CD4-positive, alpha-beta T cell (primary cell): ENCODE results near the gene FAM110A. TPM values are rescaled to one million over a fixed set of nuclear protein-coding genes. Genes with fewer than 3 reads are reported as not detected.

Experiments used
- ATAC-seq: fragments of 200-7000 bp; cut with Tn5 transposase; one replicate; pipeline ENCODE4 v1.10.0; 2022; ENCODE audit warnings: mild to moderate bottlenecking; ENCODE audit not compliant: poor library complexity
- CTCF ChIA-PET: fragments of 350-600 bp; sonication (Branson Sonifier 250); formaldehyde crosslinking; loops from one replicate; lab custom pipeline; 2021; ENCODE audit warnings: antibody characterized with exemption, inconsistent platforms; lab: Charles Lee
- POLR2A ChIA-PET: fragments of 350-600 bp; sonication (Branson Sonifier 250); formaldehyde crosslinking; loops from one replicate; lab custom pipeline; 2021; ENCODE audit warnings: antibody characterized with exemption, inconsistent platforms; lab: Charles Lee
- DNase-seq, 14 experiments: peaks; one replicate each; pipeline ENCODE4 v3.0.0-alpha.2; 2013 to 2020; ENCODE audit warnings: mixed read lengths in 2 of 14
- H3K27ac ChIP-seq, 2 donors: one replicate each; pipeline versions ENCODE4 v1.5.1 to v1.7.0; 2013; ENCODE audit warnings: low read length in 2 of 2, low read depth in 1 of 2, mild to moderate bottlenecking in 1 of 2
- H3K27me3 ChIP-seq, 2 experiments: 1 replicate in 1 of 2; 2 replicates in 1 of 2; pipeline versions ENCODE4 v1.6.1 to v1.7.0; 2013; ENCODE audit warnings: low read length in 2 of 2, control low read depth in 1 of 2, mild to moderate bottlenecking in 1 of 2, moderate library complexity in 1 of 2; ENCODE audit not compliant: insufficient read depth in 2 of 2, control insufficient read depth in 1 of 2
- H3K36me3 ChIP-seq: one replicate; pipeline ENCODE4 v1.6.1; 2013; ENCODE audit warnings: low read length, control low read depth; ENCODE audit not compliant: insufficient read depth
- H3K4me1 ChIP-seq: one replicate; pipeline ENCODE4 v1.6.1; 2013; ENCODE audit warnings: low read length, control low read depth; ENCODE audit not compliant: insufficient read depth
- H3K4me3 ChIP-seq: one replicate; pipeline ENCODE4 v1.5.1; 2013; ENCODE audit warnings: mild to moderate bottlenecking, low read length, moderate library complexity
- H3K9me3 ChIP-seq, 2 experiments: 1 replicate in 1 of 2; 2 replicates in 1 of 2; pipeline versions ENCODE4 v1.6.1 to v1.7.0; 2013; ENCODE audit warnings: low read length in 2 of 2, mild to moderate bottlenecking in 2 of 2, control low read depth in 1 of 2, moderate library complexity in 1 of 2; ENCODE audit not compliant: control insufficient read depth in 1 of 2, insufficient read depth in 1 of 2
- H3K27ac Mint-ChIP-seq: one replicate; pipeline ENCODE4 v1.8.0; 2020; ENCODE audit warnings: mixed read lengths
- H3K27me3 Mint-ChIP-seq: one replicate; pipeline ENCODE4 v1.8.0; 2021; ENCODE audit warnings: mixed read lengths
- H3K36me3 Mint-ChIP-seq: one replicate; pipeline ENCODE4 v1.8.0; 2021; ENCODE audit warnings: low read depth, mixed read lengths
- H3K4me1 Mint-ChIP-seq: one replicate; pipeline ENCODE4 v1.8.0; 2021; ENCODE audit warnings: low read depth, mixed read lengths
- H3K4me3 Mint-ChIP-seq: one replicate; pipeline ENCODE4 v1.8.0; 2020; ENCODE audit warnings: mild to moderate bottlenecking, mixed read lengths
- H3K9me3 Mint-ChIP-seq: one replicate; pipeline ENCODE4 v1.8.0; 2020; ENCODE audit warnings: mixed read lengths
- CTCF ChIP-seq: fragments of 200-600 bp; IDR thresholded peaks from one replicate; pipeline ENCODE4 v1.8.0; 2022; ENCODE audit warnings: antibody characterized with exemption, mild to moderate bottlenecking
- intact Hi-C, 2 experiments: fragments of 100-400 bp; cut with DNase I in 1 of 2; cut with micrococcal nuclease in 1 of 2; formaldehyde crosslinking; loops; one replicate each; pipeline versions ENCODE4 v1.15.1 to v1.9.0; 2023 to 2025; cut with DNase I, micrococcal nuclease
- total RNA-seq, 174 experiments: library from RNA in 2 of 174; stranded (reverse) in 2 of 174; gene quantifications; one replicate each; pipeline ENCODE4 v1.2.3 and lab custom pipeline; 2021 to 2026

Gene FAM110A
- total RNA-seq, 2 experiments from 2014 or later: 4.5 to 4.8 TPM

GRCh38 chr20:828987-829386 lies 4.5 kb upstream of the FAM110A start:
- ChIA-PET CTCF (no interaction called here), POLR2A (no interaction called here)
- no peak for ATAC-seq
- intact Hi-C loops: no loop called here
- no peaks in the 10 kb centered on the region for H3K9me3 ChIP-seq
- H3K4me3 Mint-ChIP-seq: no peak overlapping the region
- peaks cover 7% of the 10 kb centered on the region for H3K4me1 Mint-ChIP-seq
- no peaks in the 10 kb centered on the region for H3K9me3 Mint-ChIP-seq
- no peak overlapping the region for H3K27ac Mint-ChIP-seq
- no peaks in the 10 kb centered on the region for H3K27me3 ChIP-seq
- no peak overlapping the region for H3K4me3 ChIP-seq
- no peaks in the 10 kb centered on the region for H3K27me3 Mint-ChIP-seq
- H3K27ac ChIP-seq: no peak overlapping the region
- DNase-seq: no peak
- H3K36me3 ChIP-seq: no peaks in the 10 kb centered on the region
- no peak for TF ChIP-seq CTCF
- H3K36me3 Mint-ChIP-seq: no peaks in the 10 kb centered on the region
- peaks cover 13% of the 10 kb centered on the region for H3K4me1 ChIP-seq

GRCh38 chr20:829551-829950 lies 4.0 kb upstream of the FAM110A start:
- Mint-ChIP-seq H3K4me3 (no peak overlapping the region), H3K4me1 (peaks cover 12% of the 10 kb centered on the region), H3K27me3 (no peaks in the 10 kb centered on the region), H3K27ac (no peak overlapping the region), H3K36me3 (no peaks in the 10 kb centered on the region), H3K9me3 (no peaks in the 10 kb centered on the region)
- no peaks in the 10 kb centered on the region for H3K27me3 ChIP-seq
- ChIA-PET CTCF (interaction anchor here (0.7 to 0.8 kb wide), 2 partner anchors 184 to 548 kb away, joined by 3 read pairs; no protein-coding TSS in a partner anchor), POLR2A (interaction anchor here (0.6 kb wide), 1 partner anchor 22 kb away, joined by 3 read pairs; no protein-coding TSS in a partner anchor)
- H3K36me3 ChIP-seq: no peaks in the 10 kb centered on the region
- intact Hi-C loops: no loop called here
- no peak overlapping the region for H3K4me3 ChIP-seq
- H3K9me3 ChIP-seq: no peaks in the 10 kb centered on the region
- H3K27ac ChIP-seq: no peak overlapping the region
- no peak for DNase-seq
- no peak for TF ChIP-seq CTCF
- ATAC-seq: no peak
- peaks cover 18% of the 10 kb centered on the region for H3K4me1 ChIP-seq

- no peaks in the 10 kb centered on the region for H3K27me3 ChIP-seq
- ChIA-PET POLR2A (interaction anchor here (0.6 kb wide), 1 partner anchor 22 kb away, joined by 3 read pairs; no protein-coding TSS in a partner anchor), CTCF (interaction anchor here (0.6 to 0.8 kb wide), 3 partner anchors 8 to 548 kb away, joined by 3 read pairs; no protein-coding TSS in a partner anchor)
- no peaks in the 10 kb centered on the region for H3K9me3 ChIP-seq
- ATAC-seq (no peak), DNase-seq (no peak)
- Mint-ChIP-seq H3K9me3 (no peaks in the 10 kb centered on the region), H3K4me3 (no peak overlapping the region), H3K4me1 (peaks cover 17% of the 10 kb centered on the region), H3K27ac (no peak overlapping the region), H3K27me3 (no peaks in the 10 kb centered on the region), H3K36me3 (no peaks in the 10 kb centered on the region)
- no peak for TF ChIP-seq CTCF
- H3K36me3 ChIP-seq: no peaks in the 10 kb centered on the region
- H3K4me3 ChIP-seq: no peak overlapping the region
- H3K27ac ChIP-seq: no peak overlapping the region
- peaks cover 24% of the 10 kb centered on the region for H3K4me1 ChIP-seq
- intact Hi-C loops: loop anchor here (5.0 to 10.0 kb wide), 5 partner anchors 178 to 1272 kb away; partner anchors contain the start of genes PSMF1 (in 2 of the 2), STK35 (in 2 of the 2), NSFL1C (in 1 of the 2) and SRXN1 (in 1 of the 2)
Observed at GRCh38 chr20:830011-830521, 3.4 kb upstream of the FAM110A start.
